Mesenteric fat pad (tissue), 1 donor: ENCODE measurements around the gene IGSF10. TPM values are rescaled to one million over a fixed set of nuclear protein-coding genes. Genes with fewer than 3 reads are reported as not detected.

Experiments used
- DNase-seq: peaks from one replicate; pipeline ENCODE4 v3.0.0-alpha.2; 2020; ENCODE audit warnings: low spot score
- total RNA-seq: library from RNA; stranded (reverse); fragmentation: NEBNext Ultra II Directional; extraction: Animal tissue kit (Norgen Biotek cat#: 25700); gene quantifications from one replicate; pipeline ENCODE4 v1.2.1, GENCODE V29; 2021
- donor health status: DM: yes; HTN: yes; CAD: no.

IGSF10 gene
- total RNA-seq, 1 donor from 2014 or later: 4.5 TPM

GRCh38 chr3:151467069-151467468 is 6.2 kb upstream of the IGSF10 start:
- no peak for DNase-seq

- DNase-seq: no peak
These were observed 2.1 kb upstream of the IGSF10 start for GRCh38 chr3:151462991-151463390.

- no peak for DNase-seq
These were observed 1.5 kb upstream of the IGSF10 start for GRCh38 chr3:151462278-151462780.

- no peak for DNase-seq
These were observed 633 bp downstream of the IGSF10 start for GRCh38 chr3:151460228-151460627.

- no peak for DNase-seq
These were observed 1.5 kb downstream of the IGSF10 start for GRCh38 chr3:151459358-151459757.

- DNase-seq: no peak
These were observed 4.8 kb downstream of the IGSF10 start for GRCh38 chr3:151456065-151456464.

- no peak for DNase-seq
These were observed 8.0 kb downstream of the IGSF10 start for GRCh38 chr3:151452841-151453240.

GRCh38 chr3:151452368-151452767 is 8.5 kb downstream of the IGSF10 start:
- DNase-seq: no peak

- DNase-seq: no peak
These were observed 14.9 kb downstream of the IGSF10 start for GRCh38 chr3:151446002-151446340.

- DNase-seq: no peak
These were observed 15.4 kb downstream of the IGSF10 start for GRCh38 chr3:151445273-151446001.

GRCh38 chr3:151443583-151443982 is 17.3 kb downstream of the IGSF10 start:
- no peak for DNase-seq

- no peak for DNase-seq
These were observed 19.9 kb downstream of the IGSF10 start for GRCh38 chr3:151440940-151441339.

GRCh38 chr3:151439652-151440125 is 21.2 kb downstream of the IGSF10 start:
- DNase-seq: no peak

- no peak for DNase-seq
These were observed 23.0 kb downstream of the IGSF10 start for GRCh38 chr3:151437906-151438305.

GRCh38 chr3:151436675-151437446 is 24.0 kb downstream of the IGSF10 start:
- DNase-seq: no peak

GRCh38 chr3:151434151-151434890 is 26.5 kb downstream of the IGSF10 start:
- no peak for DNase-seq

- DNase-seq: no peak
These were observed 28.1 kb downstream of the IGSF10 start for GRCh38 chr3:151432616-151433372.

GRCh38 chr3:151431940-151432339 is 28.9 kb downstream of the IGSF10 start:
- DNase-seq: no peak

- DNase-seq: no peak
These were observed 29.9 kb downstream of the IGSF10 start for GRCh38 chr3:151430821-151431484.

GRCh38 chr3:151428386-151428785 is 32.5 kb downstream of the IGSF10 start:
- no peak for DNase-seq

- DNase-seq: no peak
These were observed 34.6 kb downstream of the IGSF10 start for GRCh38 chr3:151426341-151426657.
